IMR-90 (cell line): ENCODE measurements around the gene MLX.

Source experiments
- CEBPB ChIP-seq: IDR thresholded peaks from 2 replicates; pipeline ENCODE4 v1.6.1; 2012; ENCODE audit warnings: low read depth, low read length, improper control_type of control experiment
- CHD1 ChIP-seq: IDR thresholded peaks from 2 replicates; pipeline ENCODE4 v1.6.1; 2012; ENCODE audit warnings: low read depth, low read length, improper control_type of control experiment
- ELK1 ChIP-seq: fragments of 150-350 bp; IDR thresholded peaks from 2 replicates; pipeline ENCODE4 v1.6.1; 2016; ENCODE audit warnings: low read depth, mild to moderate bottlenecking, low read length, moderate library complexity, borderline replicate concordance
- FOS ChIP-seq: fragments of 150-350 bp; IDR thresholded peaks from 2 replicates; pipeline ENCODE4 v1.6.1; 2016; ENCODE audit warnings: low read depth, low read length
- MAFK ChIP-seq: IDR thresholded peaks from 2 replicates; pipeline ENCODE4 v1.6.1; 2012; ENCODE audit warnings: low read depth, low read length, improper control_type of control experiment
- MAZ ChIP-seq: IDR thresholded peaks from 2 replicates; pipeline ENCODE4 v1.6.1; 2012; ENCODE audit warnings: low read depth, mild to moderate bottlenecking, low read length, improper control_type of control experiment, moderate library complexity, borderline replicate concordance
- MXI1 ChIP-seq: IDR thresholded peaks from 2 replicates; pipeline ENCODE4 v1.6.1; 2012; ENCODE audit warnings: low read depth, mild to moderate bottlenecking, low read length, moderate library complexity, borderline replicate concordance
- POLR2A ChIP-seq: IDR thresholded peaks from 2 replicates; pipeline ENCODE4 v1.6.1; 2012; ENCODE audit warnings: mild to moderate bottlenecking, low read depth, low read length
- RAD21 ChIP-seq: IDR thresholded peaks from 2 replicates; pipeline ENCODE4 v1.6.1; 2012; ENCODE audit warnings: low read length, improper control_type of control experiment
- RCOR1 ChIP-seq: IDR thresholded peaks from 2 replicates; pipeline ENCODE4 v1.6.1; 2012; ENCODE audit warnings: mild to moderate bottlenecking, low read length, improper control_type of control experiment; ENCODE audit not compliant: insufficient replicate concordance
- RFX5 ChIP-seq: IDR thresholded peaks from 2 replicates; pipeline ENCODE4 v1.8.0; 2012; ENCODE audit warnings: low read depth, mild to moderate bottlenecking, low read length, moderate library complexity
- SMC3 ChIP-seq: fragments of 150-350 bp; IDR thresholded peaks from 2 replicates; pipeline ENCODE4 v1.6.1; 2016; ENCODE audit warnings: low read depth, mild to moderate bottlenecking, antibody characterized with exemption, low read length, moderate library complexity
- USF2 ChIP-seq: fragments of 150-350 bp; IDR thresholded peaks from 2 replicates; pipeline ENCODE4 v1.6.1; 2017; ENCODE audit warnings: mild to moderate bottlenecking, antibody characterized with exemption, low read length, low read depth
- TF ChIP-seq, protein P1 (sequence below): conservative IDR thresholded peaks from 2 replicates; pipeline ENCODE4 v1.5.1; 2012; ENCODE audit warnings: mild to moderate bottlenecking, low read depth, low read length, improper control_type of control experiment

- TF ChIP-seq, protein P1, sequence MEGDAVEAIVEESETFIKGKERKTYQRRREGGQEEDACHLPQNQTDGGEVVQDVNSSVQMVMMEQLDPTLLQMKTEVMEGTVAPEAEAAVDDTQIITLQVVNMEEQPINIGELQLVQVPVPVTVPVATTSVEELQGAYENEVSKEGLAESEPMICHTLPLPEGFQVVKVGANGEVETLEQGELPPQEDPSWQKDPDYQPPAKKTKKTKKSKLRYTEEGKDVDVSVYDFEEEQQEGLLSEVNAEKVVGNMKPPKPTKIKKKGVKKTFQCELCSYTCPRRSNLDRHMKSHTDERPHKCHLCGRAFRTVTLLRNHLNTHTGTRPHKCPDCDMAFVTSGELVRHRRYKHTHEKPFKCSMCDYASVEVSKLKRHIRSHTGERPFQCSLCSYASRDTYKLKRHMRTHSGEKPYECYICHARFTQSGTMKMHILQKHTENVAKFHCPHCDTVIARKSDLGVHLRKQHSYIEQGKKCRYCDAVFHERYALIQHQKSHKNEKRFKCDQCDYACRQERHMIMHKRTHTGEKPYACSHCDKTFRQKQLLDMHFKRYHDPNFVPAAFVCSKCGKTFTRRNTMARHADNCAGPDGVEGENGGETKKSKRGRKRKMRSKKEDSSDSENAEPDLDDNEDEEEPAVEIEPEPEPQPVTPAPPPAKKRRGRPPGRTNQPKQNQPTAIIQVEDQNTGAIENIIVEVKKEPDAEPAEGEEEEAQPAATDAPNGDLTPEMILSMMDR: no peak
- TF ChIP-seq RCOR1 (no peak), ELK1 (no peak), POLR2A (no peak), SMC3 (no peak), CEBPB (no peak), USF2 (no peak), RFX5 (no peak), MXI1 (no peak), MAFK (no peak), FOS (no peak), RAD21 (no peak), CHD1 (no peak), MAZ (no peak)
These were observed 39.0 kb upstream of the MLX start for GRCh38 chr17:42527932-42528331.
